ENCODE results near the gene MAP3K13.
"Not testable (repeated sequence)": the region's sequence is repeated elsewhere in the genome, so short reads cannot be mapped to it uniquely, and the experiment has no call there.

Gene MAP3K13

GRCh38 chr3:185381320-185382058 is 18.6 kb downstream of the MAP3K13 start:
- H3K4me2 ChIP-seq (ENCODE audit: low read length): no peak overlapping the region
- no peaks in the 10 kb centered on the region for H4K20me1 ChIP-seq (ENCODE audit: insufficient read depth, low read length)
- no peaks in the 10 kb centered on the region for H3K27me3 ChIP-seq (ENCODE audit: insufficient read depth, low read length)
- no peak overlapping the region for H2AFZ ChIP-seq (ENCODE audit: low read length)
- no peaks in the 10 kb centered on the region for H3K4me1 ChIP-seq (ENCODE audit: insufficient read depth, low read length, severe bottlenecking)
- H3K36me3 ChIP-seq (ENCODE audit: insufficient read depth, low read length): no peaks in the 10 kb centered on the region
- no peaks in the 10 kb centered on the region for H3F3A ChIP-seq (ENCODE audit: insufficient read depth, low read length)
- H3K27ac ChIP-seq (ENCODE audit: low read depth, low read length, poor library complexity, severe bottlenecking): no peak overlapping the region
- no peak overlapping the region for H3K9ac ChIP-seq (ENCODE audit: low read length)
- no peaks in the 10 kb centered on the region for H3K9me2 ChIP-seq (ENCODE audit: low read depth, low read length)
- no peaks in the 10 kb centered on the region for H3K9me3 ChIP-seq (ENCODE audit: low read length)
- no peaks in the 10 kb centered on the region for H3K79me2 ChIP-seq (ENCODE audit: insufficient read depth, low read length)
- TF ChIP-seq EZH2 (IDR thresholded peaks at IDR 0.05; ENCODE audit: borderline replicate concordance, low read length) (no peak), CTCF (IDR thresholded peaks at IDR 0.05; ENCODE audit: low read length) (no peak)
- H3K4me3 ChIP-seq (ENCODE audit: low read depth, low read length, poor library complexity, severe bottlenecking): no peak overlapping the region

GRCh38 chr3:185382154-185382553 is 19.2 kb downstream of the MAP3K13 start:
- H3K4me2 ChIP-seq (ENCODE audit: low read length): no peak overlapping the region
- no peaks in the 10 kb centered on the region for H3K79me2 ChIP-seq (ENCODE audit: insufficient read depth, low read length)
- no peaks in the 10 kb centered on the region for H4K20me1 ChIP-seq (ENCODE audit: insufficient read depth, low read length)

GRCh38 chr3:185386515-185386914 is 23.6 kb downstream of the MAP3K13 start:
- not testable (repeated sequence) for H3K9me3 ChIP-seq (ENCODE audit: low read length); H3K9me2 ChIP-seq (ENCODE audit: low read depth, low read length); H3K9ac ChIP-seq (ENCODE audit: low read length); H3F3A ChIP-seq (ENCODE audit: insufficient read depth, low read length); H3K27ac ChIP-seq (ENCODE audit: low read depth, low read length, poor library complexity, severe bottlenecking); H3K4me2 ChIP-seq (ENCODE audit: low read length); H4K20me1 ChIP-seq (ENCODE audit: insufficient read depth, low read length); H3K36me3 ChIP-seq (ENCODE audit: insufficient read depth, low read length); H3K27me3 ChIP-seq (ENCODE audit: insufficient read depth, low read length); H3K4me3 ChIP-seq (ENCODE audit: low read depth, low read length, poor library complexity, severe bottlenecking); H3K79me2 ChIP-seq (ENCODE audit: insufficient read depth, low read length); H3K4me1 ChIP-seq (ENCODE audit: insufficient read depth, low read length, severe bottlenecking); H2AFZ ChIP-seq (ENCODE audit: low read length)

More at GRCh38 chr3:185382154-185382553, 19.2 kb downstream of the MAP3K13 start:
- TF ChIP-seq EZH2 (IDR thresholded peaks at IDR 0.05; ENCODE audit: borderline replicate concordance, low read length) (no peak), CTCF (IDR thresholded peaks at IDR 0.05; ENCODE audit: low read length) (no peak)
- Histone ChIP-seq H3K9me3 (ENCODE audit: low read length) (no peaks in the 10 kb centered on the region), H3K36me3 (ENCODE audit: insufficient read depth, low read length) (no peaks in the 10 kb centered on the region), H3K4me1 (ENCODE audit: insufficient read depth, low read length, severe bottlenecking) (no peaks in the 10 kb centered on the region), H2AFZ (ENCODE audit: low read length) (no peak overlapping the region), H3F3A (ENCODE audit: insufficient read depth, low read length) (no peaks in the 10 kb centered on the region), H3K4me3 (ENCODE audit: low read depth, low read length, poor library complexity, severe bottlenecking) (no peak overlapping the region), H3K27me3 (ENCODE audit: insufficient read depth, low read length) (no peaks in the 10 kb centered on the region), H3K9ac (ENCODE audit: low read length) (no peak overlapping the region), H3K9me2 (ENCODE audit: low read depth, low read length) (no peaks in the 10 kb centered on the region), H3K27ac (ENCODE audit: low read depth, low read length, poor library complexity, severe bottlenecking) (no peak overlapping the region)

GRCh38 chr3:185387646-185388045 is 24.7 kb downstream of the MAP3K13 start:
- Histone ChIP-seq H3K36me3 (ENCODE audit: insufficient read depth, low read length) (no peaks in the 10 kb centered on the region), H4K20me1 (ENCODE audit: insufficient read depth, low read length) (no peaks in the 10 kb centered on the region), H3K4me3 (ENCODE audit: low read depth, low read length, poor library complexity, severe bottlenecking) (no peak overlapping the region), H3F3A (ENCODE audit: insufficient read depth, low read length) (no peaks in the 10 kb centered on the region), H3K79me2 (ENCODE audit: insufficient read depth, low read length) (no peaks in the 10 kb centered on the region), H3K9me3 (ENCODE audit: low read length) (no peaks in the 10 kb centered on the region), H3K9ac (ENCODE audit: low read length) (no peak overlapping the region), H3K27me3 (ENCODE audit: insufficient read depth, low read length) (no peaks in the 10 kb centered on the region), H3K27ac (ENCODE audit: low read depth, low read length, poor library complexity, severe bottlenecking) (no peak overlapping the region), H3K9me2 (ENCODE audit: low read depth, low read length) (no peaks in the 10 kb centered on the region), H3K4me2 (ENCODE audit: low read length) (no peak overlapping the region), H3K4me1 (ENCODE audit: insufficient read depth, low read length, severe bottlenecking) (no peaks in the 10 kb centered on the region), H2AFZ (ENCODE audit: low read length) (no peak overlapping the region)
- TF ChIP-seq CTCF (IDR thresholded peaks at IDR 0.05; ENCODE audit: low read length) (no peak), EZH2 (IDR thresholded peaks at IDR 0.05; ENCODE audit: borderline replicate concordance, low read length) (no peak)
